ENCODE measurements around the gene ZNF215. TPM values are rescaled to one million over a fixed set of nuclear protein-coding genes. Genes with fewer than 3 reads are reported as not detected.

The ZNF215 gene
- polyA plus RNA-seq, 3 donors = 0.08 TPM; not detected in 2

DNA sequence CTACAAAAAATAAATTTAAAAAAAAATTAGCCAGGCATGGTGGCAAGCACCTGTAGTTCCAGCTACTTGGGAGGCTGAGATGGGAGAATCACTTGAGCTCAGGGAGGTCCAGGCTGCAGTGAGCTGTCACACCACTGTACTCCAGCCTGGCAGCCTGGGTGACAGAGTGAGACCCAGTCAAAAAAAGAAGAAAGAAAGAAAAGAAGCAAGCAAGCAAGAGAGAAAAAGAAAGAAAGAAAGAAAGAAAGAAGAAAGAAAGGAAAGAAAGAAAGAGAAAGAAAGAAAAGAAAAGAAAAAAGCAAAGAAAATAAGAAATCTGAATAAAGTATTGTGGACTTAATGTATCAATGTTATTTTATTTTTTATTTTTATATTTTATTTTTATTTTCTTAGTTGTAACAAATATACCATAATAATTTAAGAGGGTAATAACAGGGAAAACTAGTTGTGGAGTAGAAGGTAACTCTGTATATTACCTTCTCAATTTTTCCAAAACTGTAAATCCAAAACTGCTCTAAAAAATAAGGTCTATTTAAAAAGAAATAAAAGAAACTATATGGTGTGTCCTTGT is 1.1 kb upstream of the ZNF215 start:
- H3K4me1 ChIP-seq (ENCODE audit: control insufficient read depth in 1 of 2, insufficient read depth in 2 of 2, low read length in 2 of 2) = peaks cover 11 to 17% of the 10 kb centered on the region in 2 donors
- H3K9ac ChIP-seq (ENCODE audit: insufficient read depth, low read length, poor library complexity, severe bottlenecking) = no peak overlapping the region
- H3K27me3 Mint-ChIP-seq (ENCODE audit: low read depth in 3 of 3) = peaks cover 14 to 28% (median 19%) of the 10 kb centered on the region in 3 donors
- no peak overlapping the region for H3K27ac ChIP-seq (ENCODE audit: low read depth in 1 of 2, low read length in 2 of 2)
- H3K4me1 Mint-ChIP-seq = peaks cover 22% of the 10 kb centered on the region
- H3K79me2 ChIP-seq (ENCODE audit: insufficient read depth, low read length) = no peaks in the 10 kb centered on the region
- peaks cover 0 to 8% (median 0%) of the 10 kb centered on the region in 7 donors for H3K9me3 Mint-ChIP-seq
- H3K27me3 ChIP-seq (ENCODE audit: control insufficient read depth in 2 of 2, insufficient read depth in 2 of 2, low read length in 2 of 2) = peaks cover 0 to 21% of the 10 kb centered on the region in 2 donors
- no peak overlapping the region for H3K27ac Mint-ChIP-seq
- no peak for DNase-seq
- TF ChIP-seq, protein P1, sequence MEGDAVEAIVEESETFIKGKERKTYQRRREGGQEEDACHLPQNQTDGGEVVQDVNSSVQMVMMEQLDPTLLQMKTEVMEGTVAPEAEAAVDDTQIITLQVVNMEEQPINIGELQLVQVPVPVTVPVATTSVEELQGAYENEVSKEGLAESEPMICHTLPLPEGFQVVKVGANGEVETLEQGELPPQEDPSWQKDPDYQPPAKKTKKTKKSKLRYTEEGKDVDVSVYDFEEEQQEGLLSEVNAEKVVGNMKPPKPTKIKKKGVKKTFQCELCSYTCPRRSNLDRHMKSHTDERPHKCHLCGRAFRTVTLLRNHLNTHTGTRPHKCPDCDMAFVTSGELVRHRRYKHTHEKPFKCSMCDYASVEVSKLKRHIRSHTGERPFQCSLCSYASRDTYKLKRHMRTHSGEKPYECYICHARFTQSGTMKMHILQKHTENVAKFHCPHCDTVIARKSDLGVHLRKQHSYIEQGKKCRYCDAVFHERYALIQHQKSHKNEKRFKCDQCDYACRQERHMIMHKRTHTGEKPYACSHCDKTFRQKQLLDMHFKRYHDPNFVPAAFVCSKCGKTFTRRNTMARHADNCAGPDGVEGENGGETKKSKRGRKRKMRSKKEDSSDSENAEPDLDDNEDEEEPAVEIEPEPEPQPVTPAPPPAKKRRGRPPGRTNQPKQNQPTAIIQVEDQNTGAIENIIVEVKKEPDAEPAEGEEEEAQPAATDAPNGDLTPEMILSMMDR (IDR thresholded peaks at IDR 0.05) = no peak
- H3K4me3 Mint-ChIP-seq = no peak overlapping the region
- no peak overlapping the region for H3K4me2 ChIP-seq (replicated peaks; ENCODE audit: extremely low read depth, low read length, poor library complexity, severe bottlenecking)
- no peak overlapping the region for H2AFZ ChIP-seq (ENCODE audit: insufficient read depth, low read depth, low read length, poor library complexity, severe bottlenecking)
- H3K36me3 ChIP-seq (replicated peaks in 1 of 2; ENCODE audit: control insufficient read depth in 1 of 2, insufficient read depth in 2 of 2, low read length in 2 of 2) = no peaks in the 10 kb centered on the region
- intact Hi-C loops (cut with micrococcal nuclease) = no loop called here
- H3K36me3 Mint-ChIP-seq = no peaks in the 10 kb centered on the region
- H3K9me3 ChIP-seq (replicated peaks in 1 of 2; ENCODE audit: control insufficient read depth in 1 of 2, insufficient read depth in 1 of 2, low read length in 2 of 2) = no peaks in the 10 kb centered on the region
- H3K4me3 ChIP-seq (replicated peaks in 1 of 3; ENCODE audit: low read depth in 2 of 3, low read length in 3 of 3) = no peak overlapping the region
- H4K20me1 ChIP-seq (ENCODE audit: insufficient read depth, low read length) = no peaks in the 10 kb centered on the region

DNA sequence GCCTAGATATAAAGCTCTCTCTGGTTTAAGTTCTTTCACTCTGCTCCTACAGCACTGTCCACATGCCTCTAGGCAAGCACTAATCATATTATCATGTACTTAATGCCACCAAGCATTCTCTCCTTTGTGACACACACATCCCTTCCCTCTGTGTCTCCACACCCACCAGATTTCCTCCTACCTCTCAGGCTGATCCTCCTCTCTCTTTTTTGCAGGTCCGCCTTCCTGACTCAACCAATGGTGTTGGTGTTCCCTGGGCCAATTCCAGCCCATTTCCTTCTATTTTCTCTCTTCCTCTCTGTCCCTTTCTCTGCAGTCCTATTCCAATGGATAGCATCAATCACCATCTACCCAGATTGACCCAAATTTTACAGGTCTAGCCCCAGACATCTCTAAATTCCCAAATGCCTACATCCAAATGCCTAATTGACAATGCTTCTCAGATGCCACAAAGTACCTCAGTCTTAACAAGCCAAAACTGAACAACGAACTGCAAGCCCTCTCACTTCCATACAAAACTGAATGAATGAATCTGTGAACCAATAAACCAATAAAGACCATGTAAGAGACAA is 504 bp upstream of the ZNF215 start:
- Mint-ChIP-seq H3K4me1 (peaks cover 22% of the 10 kb centered on the region), H3K9me3 (peaks cover 0 to 8% (median 0%) of the 10 kb centered on the region in 7 donors), H3K27me3 (ENCODE audit: low read depth in 3 of 3) (peaks cover 14 to 28% (median 19%) of the 10 kb centered on the region in 3 donors), H3K27ac (no peak overlapping the region), H3K36me3 (no peaks in the 10 kb centered on the region), H3K4me3 (peak overlapping the region; percentile 86 to 96)
- no peaks in the 10 kb centered on the region for H3K79me2 ChIP-seq (ENCODE audit: insufficient read depth, low read length)
- H3K27me3 ChIP-seq (ENCODE audit: control insufficient read depth in 2 of 2, insufficient read depth in 2 of 2, low read length in 2 of 2) = peaks cover 0 to 21% of the 10 kb centered on the region in 2 donors
- H2AFZ ChIP-seq (ENCODE audit: insufficient read depth, low read depth, low read length, poor library complexity, severe bottlenecking) = peak overlapping the region; percentile 92
- no peak for DNase-seq
- intact Hi-C loops (cut with micrococcal nuclease) = no loop called here
- H3K9me3 ChIP-seq (replicated peaks in 1 of 2; ENCODE audit: control insufficient read depth in 1 of 2, insufficient read depth in 1 of 2, low read length in 2 of 2) = no peaks in the 10 kb centered on the region
- peak overlapping the region; percentile 50 to 85 (median 80) for H3K4me3 ChIP-seq (replicated peaks in 1 of 3; ENCODE audit: low read depth in 2 of 3, low read length in 3 of 3)
- H3K27ac ChIP-seq (ENCODE audit: low read depth in 1 of 2, low read length in 2 of 2) = no peak overlapping the region
- TF ChIP-seq, protein P1 (IDR thresholded peaks at IDR 0.05) = no peak
- H3K36me3 ChIP-seq (replicated peaks in 1 of 2; ENCODE audit: control insufficient read depth in 1 of 2, insufficient read depth in 2 of 2, low read length in 2 of 2) = no peaks in the 10 kb centered on the region
- 100% methylated on average over 1 of the region's 2 CpGs for WGBS (ENCODE audit: insufficient coverage)
- H3K9ac ChIP-seq (ENCODE audit: insufficient read depth, low read length, poor library complexity, severe bottlenecking) = peak overlapping the region; percentile 68
- H3K4me1 ChIP-seq (ENCODE audit: control insufficient read depth in 1 of 2, insufficient read depth in 2 of 2, low read length in 2 of 2) = peaks cover 11 to 17% of the 10 kb centered on the region in 2 donors
- H4K20me1 ChIP-seq (ENCODE audit: insufficient read depth, low read length) = no peaks in the 10 kb centered on the region
- H3K4me2 ChIP-seq (replicated peaks; ENCODE audit: extremely low read depth, low read length, poor library complexity, severe bottlenecking) = peak overlapping the region; percentile 94
